GM21526 (cell line): ENCODE results near the gene TTC17.

ENCODE experiments used
- ATAC-seq: cut with Tn5 transposase; IDR thresholded peaks from one replicate; pipeline ENCODE4 v1.9.1; 2021; ENCODE audit warnings: moderate library complexity; ENCODE audit not compliant: unreplicated experiment, low FRiP score

Gene TTC17

DNA sequence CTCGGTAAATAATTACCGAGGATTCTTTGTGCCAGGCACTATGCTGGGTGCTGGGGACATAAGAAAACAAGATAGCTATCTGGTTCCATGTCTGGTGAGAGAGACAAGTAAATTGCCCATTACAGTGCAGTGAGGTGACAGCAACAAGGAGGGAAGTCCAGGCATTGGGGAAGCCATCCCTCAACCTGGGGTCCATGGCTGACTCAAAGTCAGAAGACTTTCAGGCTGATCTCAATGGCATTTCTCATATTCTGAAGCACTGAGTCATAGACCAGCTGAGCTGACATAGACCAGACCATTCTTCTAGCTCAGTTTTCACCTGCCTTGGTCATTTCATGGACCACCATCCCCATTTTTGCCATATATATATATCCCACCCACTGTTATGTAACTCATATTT is 158.8 kb downstream of the TTC17 start:
- no peak for ATAC-seq

- no peak for ATAC-seq
These were observed 159.9 kb downstream of the TTC17 start for GRCh38 chr11:43518408-43519160.

GRCh38 chr11:43521471-43521870 is 162.8 kb downstream of the TTC17 start:
- no peak for ATAC-seq

GRCh38 chr11:43523632-43524031 is 164.9 kb downstream of the TTC17 start:
- ATAC-seq, result peak; percentile 59

DNA sequence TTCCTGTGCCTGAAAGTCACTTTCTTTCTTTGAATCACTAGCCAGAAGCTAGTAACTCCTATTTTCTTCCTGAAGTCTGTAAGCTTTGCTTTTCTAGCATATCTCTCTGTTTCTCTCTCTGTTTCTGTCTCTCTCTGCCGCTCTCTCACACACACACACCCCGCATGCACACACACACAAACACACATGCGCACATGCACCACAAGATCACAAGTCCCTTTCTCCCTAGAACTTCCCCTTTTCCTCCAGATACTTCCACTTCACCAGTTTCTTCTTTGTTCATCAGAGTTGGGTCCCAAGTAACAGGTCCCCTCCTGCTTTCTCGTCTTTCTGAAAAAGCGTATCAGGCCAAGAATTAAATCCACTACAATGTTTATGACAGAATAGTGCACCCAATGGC is 173.3 kb downstream of the TTC17 start:
- ATAC-seq, result no peak

DNA sequence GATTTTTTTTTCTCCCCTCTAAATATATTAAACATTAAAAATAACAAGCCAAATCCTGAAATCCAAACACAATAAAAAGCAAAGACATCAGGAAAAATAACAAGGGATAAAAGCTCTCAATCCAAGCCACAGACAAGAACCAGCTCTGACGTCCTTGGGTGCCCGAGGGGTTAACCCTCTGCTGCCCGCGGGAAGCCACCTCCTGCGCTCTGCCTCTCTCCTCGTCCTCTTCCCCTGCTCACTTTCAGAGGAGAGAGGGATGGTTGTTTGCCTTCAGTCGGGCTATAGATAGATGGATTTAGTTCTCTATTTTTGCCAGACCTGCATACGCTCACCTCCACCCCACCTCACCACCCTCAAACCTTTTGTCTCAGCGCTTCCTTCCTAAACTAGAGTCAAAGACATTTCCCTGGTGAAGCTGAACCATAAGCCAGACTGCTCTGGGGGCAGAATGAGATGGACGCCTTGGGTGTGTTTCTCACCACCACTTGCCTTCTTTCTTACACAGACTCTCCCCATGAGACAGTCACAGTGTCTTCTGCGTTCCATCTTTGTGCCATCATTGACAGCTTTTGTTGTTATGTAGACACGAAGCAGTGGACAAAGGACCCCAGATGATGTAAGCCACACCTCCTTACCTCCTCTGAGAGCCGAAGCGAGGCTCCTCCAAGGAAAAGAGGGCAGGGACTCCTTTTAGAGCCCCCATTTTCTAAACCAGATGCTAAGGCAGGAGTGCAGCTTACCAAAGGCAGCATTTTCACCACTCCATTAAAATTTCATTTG is 179.3 kb downstream of the TTC17 start:
- ATAC-seq, result no peak

GRCh38 chr11:43541993-43542392 is 183.3 kb downstream of the TTC17 start:
- ATAC-seq, result no peak

DNA sequence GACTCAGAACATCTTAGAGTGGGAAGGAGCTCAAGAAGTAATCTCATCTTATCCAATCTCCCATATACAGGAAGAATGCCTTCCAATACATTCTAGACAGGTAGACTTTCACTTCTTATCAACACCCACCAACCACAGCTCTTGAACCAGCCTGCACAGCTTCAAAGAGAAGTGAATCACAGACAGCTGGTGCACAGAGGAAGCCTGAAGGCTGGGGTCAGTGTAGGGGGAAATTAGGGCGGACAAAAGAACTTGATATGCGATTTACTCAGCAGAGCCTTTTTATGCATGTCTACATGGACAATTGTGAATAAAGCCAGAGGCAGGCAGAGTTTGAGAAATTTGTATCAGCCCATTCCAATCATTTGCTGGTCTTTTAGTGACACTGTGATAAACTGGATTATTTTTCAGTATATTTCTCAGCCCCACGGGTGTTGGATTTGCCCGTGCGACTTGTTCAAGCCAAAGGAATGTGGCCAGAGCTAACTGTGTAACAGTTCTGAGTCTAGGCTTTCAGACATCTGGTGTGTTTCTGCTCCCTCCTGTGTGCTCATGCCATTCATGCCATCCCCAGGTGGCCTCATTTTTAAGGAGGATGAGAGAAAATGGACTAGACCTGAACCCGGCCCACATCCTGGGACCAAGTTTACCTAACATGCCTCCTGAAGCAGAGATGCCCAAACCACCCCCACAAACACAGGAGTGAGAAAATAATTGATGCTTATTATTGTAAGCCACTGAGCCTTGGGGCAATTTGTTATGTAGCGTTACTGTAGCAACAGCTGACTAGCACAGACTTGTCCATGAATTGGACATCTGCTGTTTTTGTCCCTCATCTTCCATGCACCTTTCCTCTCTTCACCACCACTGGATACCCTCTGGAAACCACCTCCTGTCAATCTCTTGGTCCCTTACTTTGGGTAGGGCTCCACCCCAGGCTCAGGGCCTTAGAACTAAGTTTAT is 184.3 kb downstream of the TTC17 start:
- ATAC-seq, result no peak
